ENCODE measurements around the gene PDE3B. TPM values are rescaled to one million over a fixed set of nuclear protein-coding genes. Genes with fewer than 3 reads are reported as not detected.

PDE3B gene
- total and polyA plus RNA-seq, 9 of the 15 experiments (the other 6 are each of a cell fraction or from before 2014, with no cell fraction given), result 2.3 to 22.5 (median 12.2) TPM

DNA sequence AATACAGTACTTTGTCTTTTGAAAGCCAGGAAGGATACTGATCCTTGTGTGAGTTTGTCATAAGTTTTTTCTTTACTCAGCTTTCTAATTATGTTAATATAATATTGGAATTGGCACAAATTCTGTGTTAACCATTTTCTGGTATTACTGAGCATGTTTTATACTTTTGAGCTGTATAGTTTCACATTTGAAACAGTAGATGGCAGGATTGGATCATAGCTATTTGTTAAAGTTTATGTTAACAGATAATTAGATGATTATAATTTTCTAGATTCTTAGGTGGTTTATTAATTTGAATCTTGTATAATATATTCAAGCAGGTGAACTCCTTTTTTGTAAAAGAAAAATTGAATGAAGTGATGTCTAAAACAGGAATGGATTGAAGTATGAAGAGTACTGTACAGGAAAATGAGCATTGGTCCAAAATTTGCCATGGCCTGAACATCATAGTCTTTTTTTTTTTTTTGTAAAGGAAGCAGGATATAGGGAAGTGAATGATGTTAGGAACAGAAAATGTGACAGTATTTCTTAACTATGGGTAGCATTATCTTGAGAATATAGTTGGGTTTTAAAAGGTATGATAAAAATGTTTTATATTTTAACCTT is 146.4 kb downstream of the PDE3B start:
- ATAC-seq, result no peak
- CTCF ChIA-PET (ENCODE audit: low intra/inter-chr PET ratio), result interaction anchor here (0.6 to 3.2 kb wide), 6 partner anchors 114 to 501 kb away, joined by 3 to 49 read pairs (median 6); no protein-coding TSS in a partner anchor
- FAIRE-seq, result no peak
- TF ChIP-seq HDAC2 (IDR thresholded peaks at IDR 0.05) (no peak), KDM4B (IDR thresholded peaks at IDR 0.05; ENCODE audit: borderline replicate concordance in 2 of 2, low read depth in 1 of 2) (no peak), JUNB (CRISPR knock-in tag; conservative IDR thresholded peaks at IDR 0.05) (no peak), POLR2B (IDR thresholded peaks at IDR 0.05; ENCODE audit: low read depth, partially characterized antibody) (no peak), POU5F1 (IDR thresholded peaks at IDR 0.05; ENCODE audit: borderline replicate concordance, low read depth, low read length, partially characterized antibody) (no peak), CTCF (IDR thresholded peaks at IDR 0.05 in 2 of 3, conservative IDR thresholded peaks at IDR 0.05 in 1 of 3; ENCODE audit: insufficient read depth in 2 of 3, low read depth in 1 of 3, low read length in 3 of 3) (peak in 2 of 3 experiments; percentile 34 to 58; a peak in 3 of 6 replicates)
- TF ChIP-seq, protein P1, sequence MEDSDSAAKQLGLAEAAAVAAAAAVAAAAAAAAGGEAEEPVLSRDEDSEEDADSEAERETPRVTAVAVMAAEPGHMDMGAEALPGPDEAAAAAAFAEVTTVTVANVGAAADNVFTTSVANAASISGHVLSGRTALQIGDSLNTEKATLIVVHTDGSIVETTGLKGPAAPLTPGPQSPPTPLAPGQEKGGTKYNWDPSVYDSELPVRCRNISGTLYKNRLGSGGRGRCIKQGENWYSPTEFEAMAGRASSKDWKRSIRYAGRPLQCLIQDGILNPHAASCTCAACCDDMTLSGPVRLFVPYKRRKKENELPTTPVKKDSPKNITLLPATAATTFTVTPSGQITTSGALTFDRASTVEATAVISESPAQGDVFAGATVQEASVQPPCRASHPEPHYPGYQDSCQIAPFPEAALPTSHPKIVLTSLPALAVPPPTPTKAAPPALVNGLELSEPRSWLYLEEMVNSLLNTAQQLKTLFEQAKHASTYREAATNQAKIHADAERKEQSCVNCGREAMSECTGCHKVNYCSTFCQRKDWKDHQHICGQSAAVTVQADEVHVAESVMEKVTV (CRISPR knock-in tag; IDR thresholded peaks at IDR 0.05), result 0 out of 2 replicates have a peak, but pooled peaks have one; percentile 30
- TF ChIP-seq, protein P2, sequence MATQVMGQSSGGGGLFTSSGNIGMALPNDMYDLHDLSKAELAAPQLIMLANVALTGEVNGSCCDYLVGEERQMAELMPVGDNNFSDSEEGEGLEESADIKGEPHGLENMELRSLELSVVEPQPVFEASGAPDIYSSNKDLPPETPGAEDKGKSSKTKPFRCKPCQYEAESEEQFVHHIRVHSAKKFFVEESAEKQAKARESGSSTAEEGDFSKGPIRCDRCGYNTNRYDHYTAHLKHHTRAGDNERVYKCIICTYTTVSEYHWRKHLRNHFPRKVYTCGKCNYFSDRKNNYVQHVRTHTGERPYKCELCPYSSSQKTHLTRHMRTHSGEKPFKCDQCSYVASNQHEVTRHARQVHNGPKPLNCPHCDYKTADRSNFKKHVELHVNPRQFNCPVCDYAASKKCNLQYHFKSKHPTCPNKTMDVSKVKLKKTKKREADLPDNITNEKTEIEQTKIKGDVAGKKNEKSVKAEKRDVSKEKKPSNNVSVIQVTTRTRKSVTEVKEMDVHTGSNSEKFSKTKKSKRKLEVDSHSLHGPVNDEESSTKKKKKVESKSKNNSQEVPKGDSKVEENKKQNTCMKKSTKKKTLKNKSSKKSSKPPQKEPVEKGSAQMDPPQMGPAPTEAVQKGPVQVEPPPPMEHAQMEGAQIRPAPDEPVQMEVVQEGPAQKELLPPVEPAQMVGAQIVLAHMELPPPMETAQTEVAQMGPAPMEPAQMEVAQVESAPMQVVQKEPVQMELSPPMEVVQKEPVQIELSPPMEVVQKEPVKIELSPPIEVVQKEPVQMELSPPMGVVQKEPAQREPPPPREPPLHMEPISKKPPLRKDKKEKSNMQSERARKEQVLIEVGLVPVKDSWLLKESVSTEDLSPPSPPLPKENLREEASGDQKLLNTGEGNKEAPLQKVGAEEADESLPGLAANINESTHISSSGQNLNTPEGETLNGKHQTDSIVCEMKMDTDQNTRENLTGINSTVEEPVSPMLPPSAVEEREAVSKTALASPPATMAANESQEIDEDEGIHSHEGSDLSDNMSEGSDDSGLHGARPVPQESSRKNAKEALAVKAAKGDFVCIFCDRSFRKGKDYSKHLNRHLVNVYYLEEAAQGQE (IDR thresholded peaks at IDR 0.05; ENCODE audit: borderline replicate concordance), result peak; percentile 74; the same call in 1 of the 2 replicates
- TF ChIP-seq, protein P2 (CRISPR knock-in tag; IDR thresholded peaks at IDR 0.05; ENCODE audit: low read depth), result no peak

More for the DNA sequence above, 146.4 kb downstream of the PDE3B start:
- in situ Hi-C loops (cut with MboI) (no loop called here), intact Hi-C loops (cut with micrococcal nuclease) (loop anchor here (1.0 to 10.0 kb wide), 5 partner anchors 117 to 419 kb away; partner anchors contain the start of gene CALCB)
- DNase-seq (ENCODE audit: extremely low read depth in 1 of 4, low spot score in 3 of 4), result peak in 1 of 4 experiments; percentile 9
- H3K9me1 ChIP-seq (ENCODE audit: control insufficient read depth, insufficient read depth, low read length), result no peaks in the 10 kb centered on the region
- no peaks in the 10 kb centered on the region for H3K4me1 ChIP-seq (replicated peaks in 1 of 2; ENCODE audit: control insufficient read depth in 2 of 2, insufficient read depth in 2 of 2, low read length in 2 of 2)
- no peaks in the 10 kb centered on the region for H3K9me3 ChIP-seq (replicated peaks; ENCODE audit: control insufficient read depth, insufficient read depth, low read depth, low read length)
- no peaks in the 10 kb centered on the region for H3K27me3 ChIP-seq (ENCODE audit: control insufficient read depth in 2 of 2, insufficient read depth in 2 of 2, low read length in 2 of 2)
- H3K4me3 ChIP-seq, result no peak overlapping the region
- peaks cover 12% of the 10 kb centered on the region for H3K36me3 ChIP-seq (ENCODE audit: control insufficient read depth, insufficient read depth, low read length)
- H3K4me2 ChIP-seq (ENCODE audit: insufficient read depth, low read length), result no peak overlapping the region
- no peak overlapping the region for H3K27ac ChIP-seq (ENCODE audit: extremely low read depth, low read depth, low read length)
- H4K20me1 ChIP-seq (replicated peaks; ENCODE audit: control insufficient read depth, insufficient read depth, low read length), result no peaks in the 10 kb centered on the region
- BruUV-seq (replicated peaks), result no TSS peak
- POLR2A ChIA-PET, result interaction anchor here (1.0 to 1.3 kb wide), 2 partner anchors 102 to 118 kb away, joined by 3 to 11 read pairs; partner anchors contain the start of gene CYP2R1
- H2AFZ ChIP-seq (ENCODE audit: low read depth, low read length), result no peak overlapping the region
- H3K79me2 ChIP-seq (ENCODE audit: control insufficient read depth, insufficient read depth, low read length), result no peaks in the 10 kb centered on the region
- no peak overlapping the region for H3K9ac ChIP-seq (ENCODE audit: insufficient read depth in 1 of 2, low read depth in 2 of 2, low read length in 2 of 2)

Measured in K562 (cell line).